ENCODE measurements around the gene MAB21L3.

MAB21L3 gene

GRCh38 chr1:116107371-116107770, 3.8 kb upstream of the MAB21L3 start:
- Histone ChIP-seq H3K4me1 (ENCODE audit: insufficient read depth, insufficient read length) (peaks cover 3% of the 10 kb centered on the region), H3K36me3 (ENCODE audit: insufficient read depth, insufficient read length, low read length) (no peaks in the 10 kb centered on the region), H3K9ac (ENCODE audit: insufficient read length, low read depth) (no peak overlapping the region), H3K9me3 (ENCODE audit: insufficient read depth, low read length) (no peaks in the 10 kb centered on the region), H3K27me3 (ENCODE audit: insufficient read depth, insufficient read length) (no peaks in the 10 kb centered on the region), H3K4me3 (ENCODE audit: insufficient read length, low read depth) (no peak overlapping the region)
- DNase-seq (ENCODE audit: low read depth, low spot score) = no peak
- TF ChIP-seq SUZ12 (IDR thresholded peaks at IDR 0.05; ENCODE audit: extremely low read depth, insufficient read depth, insufficient read length) (no peak), YY1 (IDR thresholded peaks at IDR 0.05; ENCODE audit: insufficient read depth, insufficient read length) (no peak), ZNF274 (IDR thresholded peaks at IDR 0.05; ENCODE audit: low read depth, low read length) (no peak)

- Histone ChIP-seq H3K9ac (ENCODE audit: insufficient read length, low read depth) (no peak overlapping the region), H3K27me3 (ENCODE audit: insufficient read depth, insufficient read length) (no peaks in the 10 kb centered on the region), H3K9me3 (ENCODE audit: insufficient read depth, low read length) (no peaks in the 10 kb centered on the region), H3K4me3 (ENCODE audit: insufficient read length, low read depth) (no peak overlapping the region), H3K4me1 (ENCODE audit: insufficient read depth, insufficient read length) (peaks cover 3% of the 10 kb centered on the region), H3K36me3 (ENCODE audit: insufficient read depth, insufficient read length, low read length) (no peaks in the 10 kb centered on the region)
- TF ChIP-seq YY1 (IDR thresholded peaks at IDR 0.05; ENCODE audit: insufficient read depth, insufficient read length) (no peak), SUZ12 (IDR thresholded peaks at IDR 0.05; ENCODE audit: extremely low read depth, insufficient read depth, insufficient read length) (no peak), ZNF274 (IDR thresholded peaks at IDR 0.05; ENCODE audit: low read depth, low read length) (no peak)
- no peak for DNase-seq (ENCODE audit: low read depth, low spot score)
These were observed 374 bp downstream of the MAB21L3 start for GRCh38 chr1:116111524-116112021.

- TF ChIP-seq ZNF274 (IDR thresholded peaks at IDR 0.05; ENCODE audit: low read depth, low read length) (no peak), YY1 (IDR thresholded peaks at IDR 0.05; ENCODE audit: insufficient read depth, insufficient read length) (no peak), SUZ12 (IDR thresholded peaks at IDR 0.05; ENCODE audit: extremely low read depth, insufficient read depth, insufficient read length) (no peak)
- Histone ChIP-seq H3K9me3 (ENCODE audit: insufficient read depth, low read length) (no peaks in the 10 kb centered on the region), H3K36me3 (ENCODE audit: insufficient read depth, insufficient read length, low read length) (no peaks in the 10 kb centered on the region), H3K9ac (ENCODE audit: insufficient read length, low read depth) (no peak overlapping the region), H3K27me3 (ENCODE audit: insufficient read depth, insufficient read length) (no peaks in the 10 kb centered on the region), H3K4me1 (ENCODE audit: insufficient read depth, insufficient read length) (peaks cover 3% of the 10 kb centered on the region), H3K4me3 (ENCODE audit: insufficient read length, low read depth) (no peak overlapping the region)
- no peak for DNase-seq (ENCODE audit: low read depth, low spot score)
These were observed 1.4 kb downstream of the MAB21L3 start for GRCh38 chr1:116112388-116113140.

GRCh38 chr1:116113615-116114014, 2.4 kb downstream of the MAB21L3 start:
- no peak overlapping the region for H3K4me3 ChIP-seq (ENCODE audit: insufficient read length, low read depth)
- H3K27me3 ChIP-seq (ENCODE audit: insufficient read depth, insufficient read length) = no peaks in the 10 kb centered on the region
- no peak for DNase-seq (ENCODE audit: low read depth, low spot score)
- H3K9ac ChIP-seq (ENCODE audit: insufficient read length, low read depth) = no peak overlapping the region
- H3K9me3 ChIP-seq (ENCODE audit: insufficient read depth, low read length) = no peaks in the 10 kb centered on the region
- TF ChIP-seq SUZ12 (IDR thresholded peaks at IDR 0.05; ENCODE audit: extremely low read depth, insufficient read depth, insufficient read length) (no peak), ZNF274 (IDR thresholded peaks at IDR 0.05; ENCODE audit: low read depth, low read length) (no peak), YY1 (IDR thresholded peaks at IDR 0.05; ENCODE audit: insufficient read depth, insufficient read length) (no peak)
- H3K4me1 ChIP-seq (ENCODE audit: insufficient read depth, insufficient read length) = peaks cover 3% of the 10 kb centered on the region
- no peaks in the 10 kb centered on the region for H3K36me3 ChIP-seq (ENCODE audit: insufficient read depth, insufficient read length, low read length)

GRCh38 chr1:116115476-116116439, 4.6 kb downstream of the MAB21L3 start:
- no peak for TF ChIP-seq YY1 (IDR thresholded peaks at IDR 0.05; ENCODE audit: insufficient read depth, insufficient read length)
- TF ChIP-seq SUZ12 (IDR thresholded peaks at IDR 0.05; ENCODE audit: extremely low read depth, insufficient read depth, insufficient read length) = no peak
- TF ChIP-seq ZNF274 (IDR thresholded peaks at IDR 0.05; ENCODE audit: low read depth, low read length) = no peak
- Histone ChIP-seq H3K9ac (ENCODE audit: insufficient read length, low read depth) (no peak overlapping the region), H3K27me3 (ENCODE audit: insufficient read depth, insufficient read length) (no peaks in the 10 kb centered on the region), H3K4me1 (ENCODE audit: insufficient read depth, insufficient read length) (peaks cover 3% of the 10 kb centered on the region), H3K4me3 (ENCODE audit: insufficient read length, low read depth) (no peak overlapping the region), H3K9me3 (ENCODE audit: insufficient read depth, low read length) (no peaks in the 10 kb centered on the region), H3K36me3 (ENCODE audit: insufficient read depth, insufficient read length, low read length) (no peaks in the 10 kb centered on the region)
- no peak for DNase-seq (ENCODE audit: low read depth, low spot score)

- no peak for DNase-seq (ENCODE audit: low read depth, low spot score)
- no peaks in the 10 kb centered on the region for H3K36me3 ChIP-seq (ENCODE audit: insufficient read depth, insufficient read length, low read length)
- no peaks in the 10 kb centered on the region for H3K9me3 ChIP-seq (ENCODE audit: insufficient read depth, low read length)
- no peak overlapping the region for H3K4me3 ChIP-seq (ENCODE audit: insufficient read length, low read depth)
- no peaks in the 10 kb centered on the region for H3K4me1 ChIP-seq (ENCODE audit: insufficient read depth, insufficient read length)
- no peaks in the 10 kb centered on the region for H3K27me3 ChIP-seq (ENCODE audit: insufficient read depth, insufficient read length)
- TF ChIP-seq SUZ12 (IDR thresholded peaks at IDR 0.05; ENCODE audit: extremely low read depth, insufficient read depth, insufficient read length) (no peak), ZNF274 (IDR thresholded peaks at IDR 0.05; ENCODE audit: low read depth, low read length) (no peak), YY1 (IDR thresholded peaks at IDR 0.05; ENCODE audit: insufficient read depth, insufficient read length) (no peak)
- no peak overlapping the region for H3K9ac ChIP-seq (ENCODE audit: insufficient read length, low read depth)
These were observed 7.3 kb downstream of the MAB21L3 start for GRCh38 chr1:116118471-116118870.

- Histone ChIP-seq H3K4me1 (ENCODE audit: insufficient read depth, insufficient read length) (no peaks in the 10 kb centered on the region), H3K4me3 (ENCODE audit: insufficient read length, low read depth) (no peak overlapping the region), H3K9ac (ENCODE audit: insufficient read length, low read depth) (no peak overlapping the region), H3K27me3 (ENCODE audit: insufficient read depth, insufficient read length) (no peaks in the 10 kb centered on the region), H3K36me3 (ENCODE audit: insufficient read depth, insufficient read length, low read length) (no peaks in the 10 kb centered on the region), H3K9me3 (ENCODE audit: insufficient read depth, low read length) (no peaks in the 10 kb centered on the region)
- no peak for DNase-seq (ENCODE audit: low read depth, low spot score)
- TF ChIP-seq ZNF274 (IDR thresholded peaks at IDR 0.05; ENCODE audit: low read depth, low read length) = no peak
- TF ChIP-seq SUZ12 (IDR thresholded peaks at IDR 0.05; ENCODE audit: extremely low read depth, insufficient read depth, insufficient read length) = no peak
- TF ChIP-seq YY1 (IDR thresholded peaks at IDR 0.05; ENCODE audit: insufficient read depth, insufficient read length) = no peak
These were observed 8.7 kb downstream of the MAB21L3 start for GRCh38 chr1:116119876-116120275.
